GM19395 (cell line): Measurements from ENCODE around the gene ACAP3.
"Not testable (repeated sequence)": the region's sequence is repeated elsewhere in the genome, so short reads cannot be mapped to it uniquely, and the experiment has no call there.

Source experiments
- ATAC-seq: cut with Tn5 transposase; IDR thresholded peaks from one replicate; pipeline ENCODE4 v1.9.1; 2021; ENCODE audit warnings: mild to moderate bottlenecking, moderate library complexity; ENCODE audit not compliant: unreplicated experiment

Gene ACAP3

DNA sequence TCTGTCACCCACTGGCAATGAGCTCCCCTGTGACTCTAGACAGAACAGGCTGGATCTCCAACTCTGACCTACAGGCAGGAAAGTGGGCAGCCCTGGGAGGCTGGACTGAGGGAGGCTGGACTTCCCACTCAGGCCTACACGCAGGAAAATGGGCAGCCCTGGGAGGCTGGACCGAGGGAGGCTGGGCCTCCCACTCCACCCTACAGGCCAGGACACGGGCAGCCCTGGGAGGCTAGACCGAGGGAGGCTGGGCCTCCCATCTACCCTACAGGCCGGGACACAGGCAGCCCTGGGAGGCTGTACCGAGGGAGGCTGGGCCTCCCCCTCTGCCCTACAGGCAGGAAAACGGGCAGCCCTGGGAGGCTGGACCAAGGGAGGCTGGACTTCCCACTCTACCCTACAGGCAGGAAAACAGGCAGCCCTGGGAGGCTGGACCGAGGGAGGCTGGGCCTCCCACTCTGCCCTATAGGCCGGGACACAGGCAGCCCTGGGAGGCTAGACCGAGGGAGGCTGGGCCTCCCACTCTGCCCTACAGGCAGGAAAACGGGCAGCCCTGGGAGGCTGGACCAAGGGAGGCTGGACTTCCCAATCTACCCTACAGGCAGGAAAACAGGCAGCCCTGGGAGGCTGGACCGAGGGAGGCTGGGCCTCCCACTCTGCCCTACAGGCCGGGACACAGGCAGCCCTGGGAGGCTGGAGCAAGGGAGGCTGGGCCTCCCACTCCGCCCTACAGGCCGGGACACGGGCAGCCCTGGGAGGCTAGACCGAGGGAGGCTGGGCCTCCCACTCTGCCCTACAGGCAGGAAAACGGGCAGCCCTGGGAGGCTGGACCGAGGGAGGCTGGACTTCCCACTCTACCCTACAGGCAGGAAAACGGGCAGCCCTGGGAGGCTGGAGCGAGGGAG lies 59.5 kb downstream of the ACAP3 start:
- ATAC-seq: not testable (repeated sequence)

DNA sequence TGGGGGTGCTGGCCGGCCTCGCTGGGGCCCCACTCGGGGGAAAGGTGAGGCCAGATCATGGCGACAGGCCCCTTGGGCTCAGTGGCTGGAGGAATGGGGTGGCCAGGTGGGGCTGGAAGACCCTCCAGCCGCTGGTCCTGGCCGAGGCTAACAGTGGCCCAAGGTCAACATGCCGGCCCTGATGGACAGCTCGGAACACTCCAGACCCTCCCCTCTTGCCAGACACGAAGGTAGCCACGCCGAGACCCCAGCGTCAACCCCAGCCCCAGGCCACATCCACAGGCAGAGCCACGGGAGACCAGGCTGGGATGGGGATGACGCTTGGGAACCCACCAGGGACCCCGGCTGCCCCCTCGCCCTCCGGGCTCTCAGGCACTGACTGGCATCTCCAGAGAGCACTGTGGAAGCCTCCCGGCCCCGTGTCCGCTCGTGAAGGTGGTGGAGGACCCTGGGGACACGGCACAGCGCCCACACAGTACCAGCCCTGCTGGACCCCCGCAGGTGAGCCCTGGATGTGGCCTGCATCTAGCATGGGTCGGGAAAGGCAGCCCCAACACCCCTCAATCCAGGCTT lies 60.3 kb downstream of the ACAP3 start:
- no peak for ATAC-seq

DNA sequence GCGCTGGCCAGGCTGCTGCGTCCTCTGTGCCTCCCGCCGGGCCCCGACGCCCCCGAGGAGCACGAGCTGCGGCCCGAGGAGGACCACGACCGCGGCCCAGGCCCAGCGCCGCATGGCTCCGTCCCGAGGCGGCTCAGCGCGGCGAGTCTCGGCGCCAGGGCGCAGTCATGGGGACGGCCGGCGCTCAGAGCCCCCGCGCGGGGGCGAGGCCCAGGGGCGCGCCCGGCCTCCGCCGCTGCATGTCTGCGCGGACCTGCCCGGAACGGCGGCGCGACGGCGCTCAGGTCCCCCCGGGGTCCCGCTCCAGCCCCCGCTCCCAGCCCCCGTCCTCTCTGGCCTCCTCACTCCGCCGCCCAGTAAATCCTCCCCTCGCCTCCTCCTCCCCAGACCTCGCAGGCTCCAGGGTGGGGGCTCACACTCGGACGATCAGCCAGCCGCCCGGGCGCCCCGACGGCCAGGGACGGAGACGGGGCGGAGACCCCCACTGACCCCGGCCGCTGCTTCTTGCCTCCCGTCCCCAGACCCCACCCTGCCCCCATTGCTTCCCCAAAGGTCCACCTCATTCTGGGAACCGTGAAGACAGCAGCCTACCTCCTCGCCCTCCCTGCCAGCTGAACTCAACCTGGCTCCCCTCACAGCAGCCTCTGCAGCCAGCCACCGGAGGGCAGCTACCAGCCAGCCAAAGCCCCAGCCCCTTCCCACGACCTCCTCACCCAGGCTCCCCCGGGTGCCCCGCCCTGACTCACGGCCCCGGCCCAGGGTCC lies 61.0 kb downstream of the ACAP3 start, which contains the start of gene C1QTNF12:
C1QTNF12 (minus strand) TSS at position 146 of the 764 bp plus-strand sequence; CDS start at position 114, 32 bp downstream.
- ATAC-seq: no peak

DNA sequence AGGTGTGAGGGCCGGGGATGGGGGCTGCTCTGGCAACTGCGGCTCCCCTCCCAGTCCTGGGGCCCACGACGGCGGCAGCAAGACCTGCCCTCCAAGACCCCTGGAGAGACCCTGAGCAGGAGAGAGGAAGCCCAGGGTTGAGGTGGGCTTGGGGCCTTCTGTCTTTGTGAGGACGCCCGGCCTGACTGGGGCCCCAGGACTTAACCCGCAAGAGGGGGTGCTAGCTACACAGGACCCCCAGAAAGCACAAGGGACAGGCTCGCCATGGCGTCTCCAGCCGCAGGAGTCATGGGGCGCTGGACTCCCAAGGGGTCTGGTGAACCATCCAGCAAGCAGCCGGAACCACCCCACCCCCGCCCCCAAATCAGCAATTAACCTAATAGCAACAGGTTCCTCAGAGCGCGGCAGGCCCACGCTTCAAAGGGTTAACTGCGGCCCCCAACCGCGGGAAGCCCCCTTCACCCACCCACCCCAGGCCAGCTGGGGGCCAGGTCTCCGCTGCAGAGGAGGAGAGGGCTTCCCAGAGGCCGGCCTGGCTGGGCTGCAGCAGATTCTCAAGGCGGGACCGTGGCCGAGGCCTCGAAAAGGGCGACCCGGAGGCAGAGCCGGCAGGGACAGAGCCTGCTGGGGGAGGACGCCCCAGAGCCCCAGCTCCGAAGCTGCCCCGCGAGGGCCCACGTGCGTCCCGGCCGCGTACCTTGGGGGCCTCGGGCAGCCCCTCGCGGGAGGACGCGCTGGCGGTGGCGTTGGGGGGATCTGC lies 61.7 kb downstream of the ACAP3 start:
- ATAC-seq: no peak

DNA sequence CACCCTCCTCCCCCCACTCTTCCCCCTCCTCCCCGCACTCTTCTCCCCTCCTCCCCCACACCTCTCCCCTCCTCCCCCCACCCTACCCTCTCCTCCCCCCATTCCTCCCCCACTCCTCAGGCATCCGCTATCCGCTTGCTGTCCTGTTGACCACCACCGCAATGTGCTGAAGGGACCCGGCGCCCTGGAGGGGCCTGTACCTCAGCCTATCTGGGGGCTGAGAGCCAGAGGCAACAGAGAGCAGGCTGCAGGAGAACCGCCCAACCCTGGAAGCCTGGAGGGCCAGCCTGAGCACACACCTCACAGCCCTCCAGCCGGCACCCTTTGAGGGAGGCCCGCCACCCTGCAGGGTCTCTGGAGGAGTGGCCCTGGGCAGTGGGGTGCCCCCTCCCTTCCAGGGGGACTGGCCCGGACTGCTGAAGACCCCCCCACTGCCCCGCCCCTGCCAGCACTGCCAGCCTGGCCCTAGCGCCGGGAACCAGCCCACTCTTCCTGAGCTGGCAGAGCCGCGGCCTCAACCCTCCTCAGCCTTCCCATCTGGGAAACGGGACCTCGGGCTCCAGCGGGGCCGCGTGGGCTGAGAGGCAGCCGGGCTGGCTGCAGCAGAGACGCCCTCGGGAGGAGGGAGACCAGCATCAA lies 62.4 kb downstream of the ACAP3 start:
- no peak for ATAC-seq

DNA sequence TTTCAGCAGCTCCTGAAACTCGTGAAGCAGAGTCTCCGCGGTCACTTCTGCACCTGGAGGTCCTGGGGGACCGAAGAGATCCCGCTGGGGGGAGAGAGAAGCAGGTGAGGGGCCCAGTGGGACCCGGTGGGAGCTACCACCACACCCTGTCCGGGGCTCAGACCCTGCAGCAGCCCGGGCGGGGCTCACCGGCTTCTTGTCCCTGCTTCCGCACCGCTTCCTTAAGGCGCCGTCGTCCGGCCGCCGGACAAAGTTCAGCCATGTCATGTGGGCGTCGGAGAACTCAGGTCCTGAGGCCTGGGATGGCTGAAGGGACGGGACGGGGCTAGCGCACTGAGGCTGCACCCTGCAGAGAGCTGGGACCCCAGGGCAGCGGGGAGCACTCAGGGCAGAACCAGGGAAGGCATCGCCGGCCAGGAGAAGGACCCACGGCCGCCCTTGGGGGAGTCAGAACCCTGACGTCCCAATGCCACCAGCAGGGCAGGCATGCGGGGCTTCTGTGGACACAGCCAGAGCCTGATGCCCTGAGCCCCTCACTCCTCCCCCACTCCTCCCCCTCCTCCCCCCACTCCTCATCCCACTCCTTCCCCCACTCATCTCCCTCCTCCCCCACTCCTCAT lies 63.4 kb downstream of the ACAP3 start:
- ATAC-seq: no peak

DNA sequence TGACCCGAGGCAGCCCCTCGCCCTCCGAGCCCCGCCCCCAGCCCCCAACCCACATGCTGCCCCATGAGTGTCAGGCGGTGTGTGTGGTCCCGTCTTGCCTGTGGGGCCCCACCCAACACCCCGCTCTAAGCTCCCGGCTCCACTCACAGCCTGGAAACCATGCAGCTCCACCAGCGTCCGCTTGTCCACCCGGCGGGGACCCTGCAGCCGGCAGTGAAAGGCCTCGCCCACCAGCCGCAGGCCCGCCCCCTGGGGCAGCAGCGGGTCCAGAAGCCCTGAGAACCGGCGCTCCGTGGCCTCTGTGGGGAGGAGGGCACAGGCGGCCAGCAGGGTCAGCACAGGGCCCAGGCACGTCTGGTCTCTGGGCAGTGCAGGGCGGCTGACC lies 63.9 kb downstream of the ACAP3 start:
- ATAC-seq: no peak

DNA sequence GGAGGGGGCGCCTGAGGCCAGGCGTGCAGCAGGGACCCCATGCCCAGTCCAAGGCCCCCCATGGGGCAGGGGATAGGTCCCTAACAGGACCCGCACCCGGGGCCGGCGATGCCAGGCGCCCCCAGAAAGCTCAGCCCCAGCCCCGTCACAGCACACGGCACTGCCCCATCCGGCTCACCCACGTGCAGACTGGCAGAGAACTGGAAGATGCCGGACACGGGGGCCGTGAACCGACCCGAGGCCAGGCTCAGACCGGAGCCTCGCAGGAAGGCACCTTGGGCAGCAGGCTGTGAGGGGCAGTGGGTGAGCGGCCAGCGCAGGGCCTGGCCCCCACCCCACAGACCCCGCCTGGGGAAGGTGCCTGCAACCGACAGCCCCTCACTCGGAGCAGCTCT lies 64.5 kb downstream of the ACAP3 start:
- no peak for ATAC-seq

DNA sequence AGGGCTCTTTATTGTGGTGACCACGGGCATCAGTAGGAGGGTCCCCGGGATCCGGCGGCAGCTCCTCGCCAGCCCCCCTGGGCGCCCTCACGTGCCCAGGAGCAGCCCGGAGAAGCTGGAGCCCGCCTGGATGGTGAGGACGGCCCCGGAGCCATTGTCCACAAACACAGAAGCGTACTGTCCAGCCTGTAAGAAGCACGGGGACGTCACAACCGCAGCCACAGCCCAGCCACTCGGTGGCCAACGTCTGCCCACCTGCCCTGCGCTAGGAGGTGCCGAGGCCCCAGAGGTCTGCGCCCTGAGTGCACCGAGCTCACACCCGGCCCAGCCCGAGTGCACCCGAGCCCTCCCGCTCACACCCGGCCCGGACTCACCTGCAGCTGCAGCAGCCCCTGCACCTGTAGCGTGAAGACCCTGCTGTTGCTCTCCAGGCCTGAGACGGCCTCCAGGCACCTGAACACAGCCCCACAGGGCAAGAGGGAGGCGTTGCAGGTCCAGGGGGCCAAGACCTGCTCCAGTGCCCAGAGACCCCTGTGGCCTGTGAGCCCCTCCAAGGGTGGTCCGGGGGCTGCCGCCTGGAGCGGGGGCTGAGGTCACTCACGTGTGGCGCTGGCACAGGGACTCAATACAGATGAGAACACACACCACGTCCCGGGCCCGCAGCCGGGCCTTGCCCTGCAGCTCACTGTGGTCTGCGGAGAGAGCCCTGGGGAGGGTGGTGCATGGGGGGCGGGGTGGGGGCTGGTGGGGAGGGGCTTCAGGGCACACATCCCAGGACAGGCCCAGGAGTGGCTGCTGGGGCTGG lies 65.1 kb downstream of the ACAP3 start:
- no peak for ATAC-seq
